ENCODE data around the gene FLRT1. TPM values are rescaled to one million over a fixed set of nuclear protein-coding genes. Genes with fewer than 3 reads are reported as not detected.

FLRT1 gene
- total RNA-seq, 4 donors from 2014 or later: 0.06 to 0.19 (median 0.08) TPM; not detected in 1

GRCh38 chr11:64001484-64002420, 34.0 kb upstream of the FLRT1 start:
- TF ChIP-seq CTCF (IDR thresholded peaks at IDR 0.05) (no peak), POLR2A (IDR thresholded peaks at IDR 0.05) (no peak)
- Histone ChIP-seq H3K27ac (no peak overlapping the region), H3K4me3 (no peak overlapping the region), H3K27me3 (peaks cover 0 to 18% (median 0%) of the 10 kb centered on the region in 4 donors), H3K4me1 (peaks cover 33 to 69% (median 43%) of the 10 kb centered on the region in 3 donors), H3K36me3 (peaks cover 8 to 21% (median 16%) of the 10 kb centered on the region in 3 donors), H3K9me3 (no peaks in the 10 kb centered on the region)
- intact Hi-C loops (cut with DNase I): loop anchor here (2.0 kb wide), 1 partner anchor 145 kb away; no protein-coding TSS in a partner anchor
- WGBS, 2 donors: 48 to 58% methylated on average over 11 to 13 of the region's 23 CpGs
- DNase-seq: no peak

GRCh38 chr11:64003807-64004589, 31.7 kb upstream of the FLRT1 start:
- 70 to 74% methylated on average over 19 to 22 of the region's 23 CpGs for WGBS, 2 donors
- intact Hi-C loops (cut with DNase I): no loop called here

GRCh38 chr11:64004590-64004984, 31.1 kb upstream of the FLRT1 start:
- Histone ChIP-seq H3K9me3 (no peaks in the 10 kb centered on the region), H3K36me3 (no peaks in the 10 kb centered on the region), H3K4me3 (no peak overlapping the region), H3K4me1 (peaks cover 26 to 60% (median 36%) of the 10 kb centered on the region in 3 donors), H3K27me3 (peaks cover 0 to 39% (median 0%) of the 10 kb centered on the region in 4 donors), H3K27ac (no peak overlapping the region)
- DNase-seq: no peak
- 40 to 60% methylated on average over 1 to 2 of the region's 4 CpGs for WGBS, 2 donors
- intact Hi-C loops (cut with DNase I): no loop called here
- TF ChIP-seq CTCF (IDR thresholded peaks at IDR 0.05): no peak
- no peak for TF ChIP-seq POLR2A (IDR thresholded peaks at IDR 0.05)

More at GRCh38 chr11:64003807-64004589, 31.7 kb upstream of the FLRT1 start:
- Histone ChIP-seq H3K4me1 (peaks cover 32 to 66% (median 42%) of the 10 kb centered on the region in 3 donors), H3K4me3 (no peak overlapping the region), H3K27ac (no peak overlapping the region), H3K36me3 (no peaks in the 10 kb centered on the region), H3K27me3 (peaks cover 0 to 39% (median 0%) of the 10 kb centered on the region in 4 donors), H3K9me3 (no peaks in the 10 kb centered on the region)
- no peak for DNase-seq
- TF ChIP-seq POLR2A (IDR thresholded peaks at IDR 0.05): no peak
- no peak for TF ChIP-seq CTCF (IDR thresholded peaks at IDR 0.05)

- intact Hi-C loops (cut with DNase I): no loop called here
- Histone ChIP-seq H3K27me3 (peaks cover 0 to 38% (median 0%) of the 10 kb centered on the region in 4 donors), H3K36me3 (no peaks in the 10 kb centered on the region), H3K27ac (no peak overlapping the region), H3K4me3 (no peak overlapping the region), H3K4me1 (peaks cover 15 to 49% (median 27%) of the 10 kb centered on the region in 3 donors), H3K9me3 (peaks cover 0 to 3% (median 0%) of the 10 kb centered on the region in 3 donors)
- no peak for TF ChIP-seq POLR2A (IDR thresholded peaks at IDR 0.05)
- no peak for TF ChIP-seq CTCF (IDR thresholded peaks at IDR 0.05)
- DNase-seq: no peak
- 50 to 53% methylated on average over 1 to 2 of the region's 4 CpGs for WGBS, 2 donors
These were observed 30.0 kb upstream of the FLRT1 start for GRCh38 chr11:64005691-64006090.
